ENCODE results near the gene APOBEC3G. TPM values are rescaled to one million over a fixed set of nuclear protein-coding genes. Genes with fewer than 3 reads are reported as not detected.
"Not testable (repeated sequence)": the region's sequence is repeated elsewhere in the genome, so short reads cannot be mapped to it uniquely, and the experiment has no call there.

The APOBEC3G gene
- total and polyA plus RNA-seq, 2 experiments from 2014 or later: 1.3 to 4.6 TPM

- no peaks in the 10 kb centered on the region for H3K36me3 ChIP-seq (replicated peaks; ENCODE audit: insufficient read depth, low read depth)
- peaks cover 13% of the 10 kb centered on the region for H3K79me2 ChIP-seq
- 96% methylated on average over 7 of the region's 7 CpGs for WGBS (ENCODE audit: low lambda C conversion rate, missing lambda C conversion rate)
- H3K4me1 ChIP-seq (ENCODE audit: insufficient read depth): peaks cover 11% of the 10 kb centered on the region
- H2AFZ ChIP-seq: no peak overlapping the region
- H3K9me3 ChIP-seq (ENCODE audit: low read depth): no peaks in the 10 kb centered on the region
- no peak overlapping the region for H3K4me3 ChIP-seq
- H3K4me2 ChIP-seq: peak overlapping the region; percentile 93
- no peaks in the 10 kb centered on the region for H3K9me2 ChIP-seq (replicated peaks; ENCODE audit: insufficient read depth)
- H3K27ac ChIP-seq: no peak overlapping the region
- no peaks in the 10 kb centered on the region for H3K27me3 ChIP-seq
- DNase-seq (ENCODE audit: low spot score): no peak
- TF ChIP-seq EZH2phosphoT487 (IDR thresholded peaks at IDR 0.05; ENCODE audit: low read depth, severe bottlenecking, unreplicated experiment) (no peak), EZH2 (IDR thresholded peaks at IDR 0.05; ENCODE audit: borderline replicate concordance) (no peak)
- TF ChIP-seq, protein P1, sequence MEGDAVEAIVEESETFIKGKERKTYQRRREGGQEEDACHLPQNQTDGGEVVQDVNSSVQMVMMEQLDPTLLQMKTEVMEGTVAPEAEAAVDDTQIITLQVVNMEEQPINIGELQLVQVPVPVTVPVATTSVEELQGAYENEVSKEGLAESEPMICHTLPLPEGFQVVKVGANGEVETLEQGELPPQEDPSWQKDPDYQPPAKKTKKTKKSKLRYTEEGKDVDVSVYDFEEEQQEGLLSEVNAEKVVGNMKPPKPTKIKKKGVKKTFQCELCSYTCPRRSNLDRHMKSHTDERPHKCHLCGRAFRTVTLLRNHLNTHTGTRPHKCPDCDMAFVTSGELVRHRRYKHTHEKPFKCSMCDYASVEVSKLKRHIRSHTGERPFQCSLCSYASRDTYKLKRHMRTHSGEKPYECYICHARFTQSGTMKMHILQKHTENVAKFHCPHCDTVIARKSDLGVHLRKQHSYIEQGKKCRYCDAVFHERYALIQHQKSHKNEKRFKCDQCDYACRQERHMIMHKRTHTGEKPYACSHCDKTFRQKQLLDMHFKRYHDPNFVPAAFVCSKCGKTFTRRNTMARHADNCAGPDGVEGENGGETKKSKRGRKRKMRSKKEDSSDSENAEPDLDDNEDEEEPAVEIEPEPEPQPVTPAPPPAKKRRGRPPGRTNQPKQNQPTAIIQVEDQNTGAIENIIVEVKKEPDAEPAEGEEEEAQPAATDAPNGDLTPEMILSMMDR (IDR thresholded peaks at IDR 0.05; ENCODE audit: poor library complexity): no peak
- no peaks in the 10 kb centered on the region for H4K20me1 ChIP-seq (ENCODE audit: insufficient read depth, poor library complexity, severe bottlenecking)
These were observed 35.2 kb upstream of the APOBEC3G start for GRCh38 chr22:39041908-39042307.

- 93% methylated on average over 18 of the region's 18 CpGs for WGBS (ENCODE audit: low lambda C conversion rate, missing lambda C conversion rate)
- H3K9me2 ChIP-seq (replicated peaks; ENCODE audit: insufficient read depth); H3K27ac ChIP-seq; DNase-seq (ENCODE audit: low spot score); H3K27me3 ChIP-seq; H3K4me2 ChIP-seq; H4K20me1 ChIP-seq (ENCODE audit: insufficient read depth, poor library complexity, severe bottlenecking); H3K9me3 ChIP-seq (ENCODE audit: low read depth); H2AFZ ChIP-seq; H3K36me3 ChIP-seq (replicated peaks; ENCODE audit: insufficient read depth, low read depth); H3K4me3 ChIP-seq: not testable (repeated sequence)
- Histone ChIP-seq H3K4me1 (ENCODE audit: insufficient read depth) (peaks cover 11% of the 10 kb centered on the region), H3K79me2 (peaks cover 13% of the 10 kb centered on the region)
These were observed 34.0 kb upstream of the APOBEC3G start for GRCh38 chr22:39043063-39043462.

DNA sequence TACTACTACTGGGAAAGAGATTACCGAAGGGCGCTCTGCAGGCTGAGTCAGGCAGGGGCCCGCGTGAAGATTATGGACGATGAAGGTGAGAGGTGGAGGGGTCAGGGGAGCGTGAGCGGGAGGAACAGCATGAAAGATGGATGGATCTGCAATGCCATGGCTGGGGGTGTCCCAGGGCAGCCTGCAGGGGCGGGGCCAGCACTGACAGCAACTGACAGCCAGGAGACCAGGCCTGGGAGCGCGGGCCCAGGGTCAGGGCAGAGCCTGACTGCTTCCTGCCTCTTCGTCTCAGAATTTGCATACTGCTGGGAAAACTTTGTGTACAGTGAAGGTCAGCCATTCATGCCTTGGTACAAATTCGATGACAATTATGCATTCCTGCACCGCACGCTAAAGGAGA is 31.9 kb upstream of the APOBEC3G start:
- H2AFZ ChIP-seq; H4K20me1 ChIP-seq (ENCODE audit: insufficient read depth, poor library complexity, severe bottlenecking); H3K9me2 ChIP-seq (replicated peaks; ENCODE audit: insufficient read depth); DNase-seq (ENCODE audit: low spot score); H3K27me3 ChIP-seq; H3K4me2 ChIP-seq; H3K27ac ChIP-seq; H3K4me3 ChIP-seq; H3K36me3 ChIP-seq (replicated peaks; ENCODE audit: insufficient read depth, low read depth); H3K9me3 ChIP-seq (ENCODE audit: low read depth): not testable (repeated sequence)
- WGBS (ENCODE audit: low lambda C conversion rate, missing lambda C conversion rate): 82% methylated on average over 13 of the region's 14 CpGs
- H3K79me2 ChIP-seq: peaks cover 13% of the 10 kb centered on the region
- H3K4me1 ChIP-seq (ENCODE audit: insufficient read depth): peaks cover 11% of the 10 kb centered on the region

- H3K4me1 ChIP-seq (ENCODE audit: insufficient read depth); H3K36me3 ChIP-seq (replicated peaks; ENCODE audit: insufficient read depth, low read depth); DNase-seq (ENCODE audit: low spot score); H3K4me3 ChIP-seq; H3K27ac ChIP-seq; H3K9me2 ChIP-seq (replicated peaks; ENCODE audit: insufficient read depth); H3K4me2 ChIP-seq; H2AFZ ChIP-seq; H3K9me3 ChIP-seq (ENCODE audit: low read depth); H3K79me2 ChIP-seq; H3K27me3 ChIP-seq; H4K20me1 ChIP-seq (ENCODE audit: insufficient read depth, poor library complexity, severe bottlenecking): not testable (repeated sequence)
- WGBS (ENCODE audit: low lambda C conversion rate, missing lambda C conversion rate): 81% methylated on average over 7 of the region's 7 CpGs
These were observed 27.6 kb upstream of the APOBEC3G start for GRCh38 chr22:39049486-39049885.

DNA sequence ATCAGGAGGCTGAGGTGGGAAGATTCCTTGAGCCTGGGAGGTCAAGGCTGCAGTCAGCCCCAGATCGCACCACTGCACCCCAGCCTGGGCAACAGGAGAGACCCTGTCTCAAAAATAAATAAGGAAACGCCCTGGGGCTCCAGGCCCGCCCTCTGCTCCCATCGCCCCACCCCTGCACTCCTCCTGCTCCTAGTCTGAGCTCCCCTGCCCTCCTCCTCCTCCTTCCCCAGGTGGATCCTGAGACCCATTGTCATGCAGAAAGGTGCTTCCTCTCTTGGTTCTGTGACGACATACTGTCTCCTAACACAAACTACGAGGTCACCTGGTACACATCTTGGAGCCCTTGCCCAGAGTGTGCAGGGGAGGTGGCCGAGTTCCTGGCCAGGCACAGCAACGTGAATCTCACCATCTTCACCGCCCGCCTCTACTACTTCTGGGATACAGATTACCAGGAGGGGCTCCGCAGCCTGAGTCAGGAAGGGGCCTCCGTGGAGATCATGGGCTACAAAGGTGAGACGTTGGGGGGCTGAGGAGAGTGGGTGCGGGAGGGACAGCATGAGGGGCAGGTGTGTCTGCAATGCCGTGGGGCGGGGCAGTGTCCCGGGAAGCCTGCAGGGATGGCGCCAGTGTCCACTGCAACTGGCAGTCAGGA is 25.1 kb upstream of the APOBEC3G start:
- 78% methylated on average over 11 of the region's 18 CpGs for WGBS (ENCODE audit: low lambda C conversion rate, missing lambda C conversion rate)

More for the DNA sequence above, 25.1 kb upstream of the APOBEC3G start:
- H3K4me1 ChIP-seq (ENCODE audit: insufficient read depth); H4K20me1 ChIP-seq (ENCODE audit: insufficient read depth, poor library complexity, severe bottlenecking); H3K4me2 ChIP-seq; H3K36me3 ChIP-seq (replicated peaks; ENCODE audit: insufficient read depth, low read depth); H3K9me3 ChIP-seq (ENCODE audit: low read depth); H3K4me3 ChIP-seq; H3K27ac ChIP-seq; H2AFZ ChIP-seq; H3K27me3 ChIP-seq; H3K79me2 ChIP-seq; H3K9me2 ChIP-seq (replicated peaks; ENCODE audit: insufficient read depth); DNase-seq (ENCODE audit: low spot score): not testable (repeated sequence)
